Liver (tissue), 9 donors: ENCODE measurements around the gene SYCP2. TPM values are rescaled to one million over a fixed set of nuclear protein-coding genes. Genes with fewer than 3 reads are reported as not detected.

Source experiments
- DNase-seq: peaks from one replicate; pipeline ENCODE4 v3.0.0-alpha.2; 2017; ENCODE audit warnings: low spot score
- H3K27ac ChIP-seq, 2 donors: one replicate each; pipeline ENCODE4 v1.7.0; 2013; ENCODE audit warnings: inconsistent platforms in 2 of 2, low read length in 2 of 2, control low read depth in 1 of 2, low read depth in 1 of 2, mild to moderate bottlenecking in 1 of 2
- H3K27me3 ChIP-seq, 4 donors: one replicate each; pipeline versions ENCODE4 v1.6.1 to v1.7.0; 2013; ENCODE audit warnings: low read length in 3 of 4, inconsistent platforms in 1 of 4, mild to moderate bottlenecking in 1 of 4, moderate library complexity in 1 of 4; ENCODE audit not compliant: control insufficient read depth in 4 of 4, insufficient read depth in 4 of 4
- H3K36me3 ChIP-seq, 4 donors: one replicate each; pipeline versions ENCODE4 v1.6.1 to v1.7.0; 2013; ENCODE audit warnings: low read length in 3 of 4, mild to moderate bottlenecking in 3 of 4, low read depth in 1 of 4, moderate library complexity in 1 of 4; ENCODE audit not compliant: control insufficient read depth in 4 of 4, insufficient read depth in 3 of 4
- H3K4me1 ChIP-seq, 4 donors: one replicate each; pipeline versions ENCODE4 v1.6.1 to v1.7.0; 2013; ENCODE audit warnings: low read length in 3 of 4, mild to moderate bottlenecking in 3 of 4, moderate library complexity in 1 of 4; ENCODE audit not compliant: control insufficient read depth in 4 of 4, insufficient read depth in 4 of 4
- H3K4me3 ChIP-seq, 3 donors: one replicate each; pipeline versions ENCODE4 v1.6.1 to v1.7.0; 2013; ENCODE audit warnings: low read length in 3 of 3, control low read depth in 1 of 3, low read depth in 1 of 3, mild to moderate bottlenecking in 1 of 3
- H3K9ac ChIP-seq, 2 donors: one replicate each; pipeline ENCODE4 v1.7.0; 2013; ENCODE audit warnings: low read length in 2 of 2, mild to moderate bottlenecking in 2 of 2, moderate library complexity in 2 of 2, control low read depth in 1 of 2, low read depth in 1 of 2
- H3K9me3 ChIP-seq, 4 donors: one replicate each; pipeline versions ENCODE4 v1.6.1 to v1.7.0; 2013; ENCODE audit warnings: low read length in 3 of 4; ENCODE audit not compliant: control insufficient read depth in 4 of 4
- EGR1 ChIP-seq, 2 donors: IDR thresholded peaks; 2 replicates each; pipeline ENCODE4 v1.6.1; 2016 to 2018; ENCODE audit warnings: antibody characterized with exemption in 2 of 2, low read depth in 2 of 2
- FOXA1 ChIP-seq: IDR thresholded peaks from 2 replicates; pipeline ENCODE4 v1.6.1; 2016; ENCODE audit warnings: antibody characterized with exemption
- FOXA2 ChIP-seq: IDR thresholded peaks from 2 replicates; pipeline ENCODE4 v1.6.1; 2016; ENCODE audit warnings: antibody characterized with exemption
- GABPA ChIP-seq, 2 donors: IDR thresholded peaks in 1 of 2; conservative IDR thresholded peaks in 1 of 2; 2 replicates each; pipeline ENCODE4 v1.6.1; 2016; ENCODE audit warnings: antibody characterized with exemption in 2 of 2, mild to moderate bottlenecking in 1 of 2, moderate library complexity in 1 of 2
- HNF4A ChIP-seq, 2 donors: conservative IDR thresholded peaks; 2 replicates each; pipeline ENCODE4 v1.6.1; 2016; ENCODE audit warnings: antibody characterized with exemption in 2 of 2, mild to moderate bottlenecking in 2 of 2
- HNF4G ChIP-seq: IDR thresholded peaks from 2 replicates; pipeline ENCODE4 v1.6.1; 2016; ENCODE audit warnings: antibody characterized with exemption
- JUND ChIP-seq, 2 donors: IDR thresholded peaks; 2 replicates each; pipeline ENCODE4 v1.6.1; 2016; ENCODE audit warnings: antibody characterized with exemption in 2 of 2
- NR2F2 ChIP-seq: IDR thresholded peaks from 2 replicates; pipeline ENCODE4 v1.6.1; 2016; ENCODE audit warnings: antibody characterized with exemption
- RAD21 ChIP-seq, 2 donors: IDR thresholded peaks; 2 replicates each; pipeline ENCODE4 v1.6.1; 2016; ENCODE audit warnings: antibody characterized with exemption in 2 of 2, mild to moderate bottlenecking in 2 of 2
- RXRA ChIP-seq, 2 donors: IDR thresholded peaks; 2 replicates each; pipeline ENCODE4 v1.6.1; 2017 to 2018; ENCODE audit warnings: antibody characterized with exemption in 2 of 2, mild to moderate bottlenecking in 1 of 2
- SP1 ChIP-seq: IDR thresholded peaks from 2 replicates; pipeline ENCODE4 v1.6.1; 2018; ENCODE audit warnings: antibody characterized with exemption, mild to moderate bottlenecking
- TAF1 ChIP-seq: conservative IDR thresholded peaks from 2 replicates; pipeline ENCODE4 v1.6.1; 2016; ENCODE audit warnings: antibody characterized with exemption, mild to moderate bottlenecking
- YY1 ChIP-seq: IDR thresholded peaks from 2 replicates; pipeline ENCODE4 v1.6.1; 2016; ENCODE audit warnings: antibody characterized with exemption, mild to moderate bottlenecking
- ZBTB33 ChIP-seq: IDR thresholded peaks from 2 replicates; pipeline ENCODE4 v1.6.1; 2016; ENCODE audit warnings: antibody characterized with exemption
- WGBS: extraction: QIAGEN DNeasy Blood & Tissue Kit; methylation state at CpG from one replicate; pipeline ENCODE4 v1.1.7; 2013; 5-methylcytosine and 5-hydroxymethylcytosine counted together
- polyA plus RNA-seq, 2 donors: library from polyadenylated mRNA; stranded (reverse) in 1 of 2; unstranded in 1 of 2; fragments of 200-250 nt in 1 of 2; fragments of >200 nt in 1 of 2; fragmentation: Nextera tagmentation in 1 of 2; extraction: Ambion mirVana in 1 of 2; gene quantifications; one replicate each; pipeline versions ENCODE4 v1.2.1 to v1.2.3, GENCODE V29; 2013 to 2015
- total RNA-seq, 2 donors: library from RNA; depleted of rRNA; stranded (reverse); fragments of >200 nt; gene quantifications; one replicate each; pipeline ENCODE4 v1.2.3, GENCODE V29; 2014
- TF ChIP-seq, protein P1 (sequence below): IDR thresholded peaks from 2 replicates; pipeline ENCODE4 v1.6.1; 2016; ENCODE audit warnings: antibody characterized with exemption
- TF ChIP-seq, protein P2 (sequence below): fragments of 150-350 bp; IDR thresholded peaks from 2 replicates; pipeline ENCODE4 v1.5.1; 2017; ENCODE audit warnings: improper control_type of control experiment, low read depth, low read length; ENCODE audit not compliant: missing input control
- TF ChIP-seq, protein P3 (sequence below): IDR thresholded peaks from 2 replicates; pipeline ENCODE4 v1.6.1; 2016; ENCODE audit warnings: antibody characterized with exemption
- TF ChIP-seq, protein P4 (sequence below): IDR thresholded peaks from 2 replicates; pipeline ENCODE4 v1.6.1; 2016; ENCODE audit warnings: antibody characterized with exemption, mild to moderate bottlenecking
- donor health status: healthy.
- donor health status: healthy.
- donor health status: healthy.
- donor health status: healthy.
- donor health status: healthy.

The SYCP2 gene
- total and polyA plus RNA-seq, 4 donors = 0.07 to 0.84 (median 0.38) TPM

GRCh38 chr20:59823491-59824259 lies 109.8 kb downstream of the SYCP2 start:
- TF ChIP-seq JUND (IDR thresholded peaks at IDR 0.05) = no peak
- TF ChIP-seq GABPA (IDR thresholded peaks at IDR 0.05 in 1 of 2, conservative IDR thresholded peaks at IDR 0.05 in 1 of 2) = no peak
- TF ChIP-seq, protein P1, sequence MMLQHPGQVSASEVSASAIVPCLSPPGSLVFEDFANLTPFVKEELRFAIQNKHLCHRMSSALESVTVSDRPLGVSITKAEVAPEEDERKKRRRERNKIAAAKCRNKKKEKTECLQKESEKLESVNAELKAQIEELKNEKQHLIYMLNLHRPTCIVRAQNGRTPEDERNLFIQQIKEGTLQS = no peak
- TF ChIP-seq, protein P2, sequence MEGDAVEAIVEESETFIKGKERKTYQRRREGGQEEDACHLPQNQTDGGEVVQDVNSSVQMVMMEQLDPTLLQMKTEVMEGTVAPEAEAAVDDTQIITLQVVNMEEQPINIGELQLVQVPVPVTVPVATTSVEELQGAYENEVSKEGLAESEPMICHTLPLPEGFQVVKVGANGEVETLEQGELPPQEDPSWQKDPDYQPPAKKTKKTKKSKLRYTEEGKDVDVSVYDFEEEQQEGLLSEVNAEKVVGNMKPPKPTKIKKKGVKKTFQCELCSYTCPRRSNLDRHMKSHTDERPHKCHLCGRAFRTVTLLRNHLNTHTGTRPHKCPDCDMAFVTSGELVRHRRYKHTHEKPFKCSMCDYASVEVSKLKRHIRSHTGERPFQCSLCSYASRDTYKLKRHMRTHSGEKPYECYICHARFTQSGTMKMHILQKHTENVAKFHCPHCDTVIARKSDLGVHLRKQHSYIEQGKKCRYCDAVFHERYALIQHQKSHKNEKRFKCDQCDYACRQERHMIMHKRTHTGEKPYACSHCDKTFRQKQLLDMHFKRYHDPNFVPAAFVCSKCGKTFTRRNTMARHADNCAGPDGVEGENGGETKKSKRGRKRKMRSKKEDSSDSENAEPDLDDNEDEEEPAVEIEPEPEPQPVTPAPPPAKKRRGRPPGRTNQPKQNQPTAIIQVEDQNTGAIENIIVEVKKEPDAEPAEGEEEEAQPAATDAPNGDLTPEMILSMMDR = no peak
- TF ChIP-seq RAD21 (IDR thresholded peaks at IDR 0.05) = no peak
- TF ChIP-seq FOXA2 = no peak
- TF ChIP-seq FOXA1 = no peak
- no peak for TF ChIP-seq HNF4G
- no peak for TF ChIP-seq SP1
- no peak for TF ChIP-seq RXRA (IDR thresholded peaks at IDR 0.05)
- TF ChIP-seq, protein P3, sequence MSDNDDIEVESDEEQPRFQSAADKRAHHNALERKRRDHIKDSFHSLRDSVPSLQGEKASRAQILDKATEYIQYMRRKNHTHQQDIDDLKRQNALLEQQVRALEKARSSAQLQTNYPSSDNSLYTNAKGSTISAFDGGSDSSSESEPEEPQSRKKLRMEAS = no peak
- no peak for TF ChIP-seq EGR1 (IDR thresholded peaks at IDR 0.05; ENCODE audit: low read depth in 2 of 2)
- TF ChIP-seq, protein P4, sequence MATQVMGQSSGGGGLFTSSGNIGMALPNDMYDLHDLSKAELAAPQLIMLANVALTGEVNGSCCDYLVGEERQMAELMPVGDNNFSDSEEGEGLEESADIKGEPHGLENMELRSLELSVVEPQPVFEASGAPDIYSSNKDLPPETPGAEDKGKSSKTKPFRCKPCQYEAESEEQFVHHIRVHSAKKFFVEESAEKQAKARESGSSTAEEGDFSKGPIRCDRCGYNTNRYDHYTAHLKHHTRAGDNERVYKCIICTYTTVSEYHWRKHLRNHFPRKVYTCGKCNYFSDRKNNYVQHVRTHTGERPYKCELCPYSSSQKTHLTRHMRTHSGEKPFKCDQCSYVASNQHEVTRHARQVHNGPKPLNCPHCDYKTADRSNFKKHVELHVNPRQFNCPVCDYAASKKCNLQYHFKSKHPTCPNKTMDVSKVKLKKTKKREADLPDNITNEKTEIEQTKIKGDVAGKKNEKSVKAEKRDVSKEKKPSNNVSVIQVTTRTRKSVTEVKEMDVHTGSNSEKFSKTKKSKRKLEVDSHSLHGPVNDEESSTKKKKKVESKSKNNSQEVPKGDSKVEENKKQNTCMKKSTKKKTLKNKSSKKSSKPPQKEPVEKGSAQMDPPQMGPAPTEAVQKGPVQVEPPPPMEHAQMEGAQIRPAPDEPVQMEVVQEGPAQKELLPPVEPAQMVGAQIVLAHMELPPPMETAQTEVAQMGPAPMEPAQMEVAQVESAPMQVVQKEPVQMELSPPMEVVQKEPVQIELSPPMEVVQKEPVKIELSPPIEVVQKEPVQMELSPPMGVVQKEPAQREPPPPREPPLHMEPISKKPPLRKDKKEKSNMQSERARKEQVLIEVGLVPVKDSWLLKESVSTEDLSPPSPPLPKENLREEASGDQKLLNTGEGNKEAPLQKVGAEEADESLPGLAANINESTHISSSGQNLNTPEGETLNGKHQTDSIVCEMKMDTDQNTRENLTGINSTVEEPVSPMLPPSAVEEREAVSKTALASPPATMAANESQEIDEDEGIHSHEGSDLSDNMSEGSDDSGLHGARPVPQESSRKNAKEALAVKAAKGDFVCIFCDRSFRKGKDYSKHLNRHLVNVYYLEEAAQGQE = no peak
- no peak for TF ChIP-seq ZBTB33
- no peak for TF ChIP-seq YY1
- TF ChIP-seq NR2F2 = no peak
- no peak for TF ChIP-seq HNF4A (conservative IDR thresholded peaks at IDR 0.05)
- TF ChIP-seq TAF1 = no peak
- Histone ChIP-seq H3K4me1 (no peaks in the 10 kb centered on the region), H3K4me3 (no peak overlapping the region), H3K9me3 (no peaks in the 10 kb centered on the region), H3K36me3 (no peaks in the 10 kb centered on the region), H3K27me3 (no peaks in the 10 kb centered on the region), H3K27ac (no peak overlapping the region), H3K9ac (no peak overlapping the region)
- 83% methylated on average over 8 of the region's 8 CpGs for WGBS
- DNase-seq = no peak
